HG03045 (cell line): Measurements from ENCODE around the gene LAMC3.

Experiments used
- ATAC-seq: cut with Tn5 transposase; IDR thresholded peaks from one replicate; pipeline ENCODE4 v1.9.1; 2021; ENCODE audit warnings: mild to moderate bottlenecking, moderate library complexity; ENCODE audit not compliant: unreplicated experiment

LAMC3 gene

GRCh38 chr9:131008909-131009618, at the start of gene LAMC3:
LAMC3 (plus strand) TSS chr9:131009174; CDS start chr9:131009215, 41 bp downstream.
- ATAC-seq, result no peak

GRCh38 chr9:130959809-130960334, 49.1 kb upstream of the LAMC3 start:
- ATAC-seq, result no peak

- no peak for ATAC-seq
Measured at GRCh38 chr9:130960522-130961378, 48.2 kb upstream of the LAMC3 start.

- no peak for ATAC-seq
Measured at GRCh38 chr9:130961511-130962300, 47.3 kb upstream of the LAMC3 start.

- no peak for ATAC-seq
Measured at GRCh38 chr9:130962418-130963316, 46.3 kb upstream of the LAMC3 start.

- ATAC-seq, result no peak
Measured at GRCh38 chr9:130963337-130963908, 45.6 kb upstream of the LAMC3 start.

GRCh38 chr9:130963916-130964315, 45.1 kb upstream of the LAMC3 start:
- no peak for ATAC-seq

GRCh38 chr9:130965680-130966079, 43.3 kb upstream of the LAMC3 start:
- ATAC-seq, result no peak

- no peak for ATAC-seq
Measured at GRCh38 chr9:130970052-130970451, 38.9 kb upstream of the LAMC3 start.

GRCh38 chr9:130970855-130971254, 38.1 kb upstream of the LAMC3 start:
- no peak for ATAC-seq

- no peak for ATAC-seq
Measured at GRCh38 chr9:130971294-130971849, 37.6 kb upstream of the LAMC3 start.

GRCh38 chr9:130972277-130972956, 36.6 kb upstream of the LAMC3 start:
- ATAC-seq, result no peak

- ATAC-seq, result no peak
Measured at GRCh38 chr9:130972957-130973685, 35.9 kb upstream of the LAMC3 start.

GRCh38 chr9:130973686-130974281, 35.2 kb upstream of the LAMC3 start:
- no peak for ATAC-seq

- no peak for ATAC-seq
Measured at GRCh38 chr9:130974697-130975096, 34.3 kb upstream of the LAMC3 start.

- ATAC-seq, result no peak
Measured at GRCh38 chr9:130975156-130975555, 33.8 kb upstream of the LAMC3 start.

GRCh38 chr9:130975932-130976841, 32.8 kb upstream of the LAMC3 start:
- ATAC-seq, result no peak
